Fibroblast of lung (primary cell): Measurements from ENCODE around the gene TRNP1. TPM values are rescaled to one million over a fixed set of nuclear protein-coding genes. Genes with fewer than 3 reads are reported as not detected.

Experiments used
- DNase-seq, 2 donors: peaks; one replicate each; pipeline versions ENCODE4 v3.0.0 to v3.0.0-alpha.2; 2010; ENCODE audit warnings: low read depth in 2 of 2
- H2AFZ ChIP-seq: 2 replicates; pipeline ENCODE4 v1.5.1; 2012; ENCODE audit warnings: low read length, control low read depth, inconsistent platforms
- H3K27ac ChIP-seq: 2 replicates; pipeline ENCODE4 v1.5.1; 2011; ENCODE audit warnings: low read length, control low read depth; ENCODE audit not compliant: insufficient read depth
- H3K27me3 ChIP-seq: 2 replicates; pipeline ENCODE4 v1.5.1; 2011; ENCODE audit warnings: mild to moderate bottlenecking, low read length; ENCODE audit not compliant: control insufficient read depth, insufficient read depth
- H3K36me3 ChIP-seq: 2 replicates; pipeline ENCODE4 v1.5.1; 2011; ENCODE audit warnings: low read length; ENCODE audit not compliant: control insufficient read depth, insufficient read depth
- H3K4me1 ChIP-seq: 2 replicates; pipeline ENCODE4 v1.5.1; 2011; ENCODE audit warnings: low read length; ENCODE audit not compliant: control insufficient read depth, insufficient read depth; ENCODE audit errors: extremely low read depth
- H3K4me2 ChIP-seq: 2 replicates; pipeline ENCODE4 v1.5.1; 2011; ENCODE audit warnings: low read length, control low read depth; ENCODE audit not compliant: insufficient read depth; ENCODE audit errors: extremely low read depth
- H3K4me3 ChIP-seq, 4 experiments: fragments of 200-600 bp in 1 of 4; sonication (generic) in 1 of 4; replicated peaks in 1 of 4; 2 replicates each; pipeline ENCODE4 v1.5.1; 2011 to 2016; ENCODE audit warnings: low read length in 4 of 4, low read depth in 3 of 4, mild to moderate bottlenecking in 3 of 4, control low read depth in 2 of 4, inconsistent platforms in 1 of 4, mixed read lengths in 1 of 4; ENCODE audit not compliant: insufficient read depth in 1 of 4; ENCODE audit errors: control extremely low read depth in 1 of 4
- H3K79me2 ChIP-seq: 2 replicates; pipeline ENCODE4 v1.5.1; 2012; ENCODE audit warnings: mild to moderate bottlenecking, low read length, inconsistent platforms; ENCODE audit not compliant: control insufficient read depth, insufficient read depth
- H3K9ac ChIP-seq: 2 replicates; pipeline ENCODE4 v1.5.1; 2011; ENCODE audit warnings: mild to moderate bottlenecking, low read length, control low read depth; ENCODE audit not compliant: insufficient read depth
- H3K9me3 ChIP-seq: 2 replicates; pipeline ENCODE4 v1.5.1; 2012; ENCODE audit warnings: low read depth, low read length; ENCODE audit not compliant: control insufficient read depth, insufficient read depth
- H4K20me1 ChIP-seq: 2 replicates; pipeline ENCODE4 v1.5.1; 2011; ENCODE audit warnings: low read length; ENCODE audit not compliant: control insufficient read depth, insufficient read depth; ENCODE audit errors: extremely low read depth
- EZH2 ChIP-seq: IDR thresholded peaks from 2 replicates; pipeline ENCODE4 v1.5.1; 2012; ENCODE audit warnings: low read length, control low read depth, mild to moderate bottlenecking; ENCODE audit errors: missing control alignments
- polyA plus RNA-seq, 2 donors: library from polyadenylated mRNA; depleted of rRNA in 1 of 2; stranded (reverse) in 1 of 2; unstranded in 1 of 2; fragments of >200 nt; gene quantifications; 2 replicates each; pipeline ENCODE4 v1.2.1, GENCODE V29; 2011 to 2012; ENCODE audit warnings: missing spikeins in 1 of 2
- total RNA-seq: library from RNA; depleted of rRNA; stranded (reverse); fragments of >200 nt; gene quantifications from 2 replicates; pipeline ENCODE4 v1.2.1, GENCODE V29; 2014
- TF ChIP-seq, protein P1 (sequence below), 2 donors: IDR thresholded peaks in 1 of 2; conservative IDR thresholded peaks in 1 of 2; 1 replicate in 1 of 2; 2 replicates in 1 of 2; pipeline ENCODE4 v1.5.1; 2011 to 2012; ENCODE audit warnings: low read length in 2 of 2, control low read depth in 1 of 2, inconsistent platforms in 1 of 2, low read depth in 1 of 2, mild to moderate bottlenecking in 1 of 2

TRNP1 gene
- total and polyA plus RNA-seq, 2 donors (not counting 1 experiment from before 2014, with no cell fraction given) = 16.2 to 32.6 TPM

DNA sequence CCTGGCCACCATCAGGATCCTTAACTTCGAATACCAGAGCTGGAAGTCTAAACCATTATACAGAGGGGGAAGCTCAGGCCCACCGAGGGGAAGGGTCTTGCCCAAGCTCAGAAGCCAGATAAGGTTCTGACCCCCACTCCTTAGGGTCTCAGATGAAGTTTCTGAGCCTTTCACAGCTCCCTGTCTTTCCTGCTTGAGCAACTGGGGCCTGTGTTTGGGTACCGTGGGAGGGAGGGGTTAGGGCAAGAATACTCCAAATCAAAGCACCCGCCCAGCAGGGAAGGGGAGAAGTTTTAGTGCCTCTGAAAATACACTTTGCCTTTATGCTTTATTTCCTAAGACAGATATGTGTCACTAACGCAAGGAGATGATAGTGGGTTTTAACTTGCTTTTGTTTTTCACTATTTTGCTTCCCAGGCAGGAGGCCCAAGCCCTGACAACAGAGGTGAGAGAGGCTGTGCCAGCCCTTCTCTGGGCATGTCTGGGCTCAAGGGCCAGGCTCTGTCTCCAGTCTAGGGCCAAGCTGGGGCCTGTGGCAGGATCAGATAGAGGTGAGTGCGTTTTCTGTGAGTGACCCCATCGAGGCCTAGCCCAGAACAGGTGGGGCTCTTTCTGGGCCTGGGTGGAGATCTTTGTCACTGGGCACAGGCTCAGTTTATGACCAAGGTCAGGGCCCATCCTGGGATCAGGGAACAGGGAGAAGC is 39.7 kb downstream of the TRNP1 start:
- H3K36me3 ChIP-seq = no peaks in the 10 kb centered on the region
- TF ChIP-seq, protein P1, sequence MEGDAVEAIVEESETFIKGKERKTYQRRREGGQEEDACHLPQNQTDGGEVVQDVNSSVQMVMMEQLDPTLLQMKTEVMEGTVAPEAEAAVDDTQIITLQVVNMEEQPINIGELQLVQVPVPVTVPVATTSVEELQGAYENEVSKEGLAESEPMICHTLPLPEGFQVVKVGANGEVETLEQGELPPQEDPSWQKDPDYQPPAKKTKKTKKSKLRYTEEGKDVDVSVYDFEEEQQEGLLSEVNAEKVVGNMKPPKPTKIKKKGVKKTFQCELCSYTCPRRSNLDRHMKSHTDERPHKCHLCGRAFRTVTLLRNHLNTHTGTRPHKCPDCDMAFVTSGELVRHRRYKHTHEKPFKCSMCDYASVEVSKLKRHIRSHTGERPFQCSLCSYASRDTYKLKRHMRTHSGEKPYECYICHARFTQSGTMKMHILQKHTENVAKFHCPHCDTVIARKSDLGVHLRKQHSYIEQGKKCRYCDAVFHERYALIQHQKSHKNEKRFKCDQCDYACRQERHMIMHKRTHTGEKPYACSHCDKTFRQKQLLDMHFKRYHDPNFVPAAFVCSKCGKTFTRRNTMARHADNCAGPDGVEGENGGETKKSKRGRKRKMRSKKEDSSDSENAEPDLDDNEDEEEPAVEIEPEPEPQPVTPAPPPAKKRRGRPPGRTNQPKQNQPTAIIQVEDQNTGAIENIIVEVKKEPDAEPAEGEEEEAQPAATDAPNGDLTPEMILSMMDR (conservative IDR thresholded peaks at IDR 0.05 in 1 of 2, IDR thresholded peaks at IDR 0.05 in 1 of 2; ENCODE audit: low read depth in 1 of 2, low read length in 2 of 2) = no peak
- TF ChIP-seq EZH2 = no peak
- no peaks in the 10 kb centered on the region for H3K9me3 ChIP-seq
- H3K9ac ChIP-seq = no peak overlapping the region
- no peak overlapping the region for H3K4me3 ChIP-seq
- no peaks in the 10 kb centered on the region for H3K79me2 ChIP-seq
- peaks cover 7% of the 10 kb centered on the region for H3K4me1 ChIP-seq
- H3K27ac ChIP-seq = no peak overlapping the region
- H3K4me2 ChIP-seq = no peak overlapping the region
- no peaks in the 10 kb centered on the region for H3K27me3 ChIP-seq
- no peak for DNase-seq
- H4K20me1 ChIP-seq = no peaks in the 10 kb centered on the region
- H2AFZ ChIP-seq = no peak overlapping the region

DNA sequence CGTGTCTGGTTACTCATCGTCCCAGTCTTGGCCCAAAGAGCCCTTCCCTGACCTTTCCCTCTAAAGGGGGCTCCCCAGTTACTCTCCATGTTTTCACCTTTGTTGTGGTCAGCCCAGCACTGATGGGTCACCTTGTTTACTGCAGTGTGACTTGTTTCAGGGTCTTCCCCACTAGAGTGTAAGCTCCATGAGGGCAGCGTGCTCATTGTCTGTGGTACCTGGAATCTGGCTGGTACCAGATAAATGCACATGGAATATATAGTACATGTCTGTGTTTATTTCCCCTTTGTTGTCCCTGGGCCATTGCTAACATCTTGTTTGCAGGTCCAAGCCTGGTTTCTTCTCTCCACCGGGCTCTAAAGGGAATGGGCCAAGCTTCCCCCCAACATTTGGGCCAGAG is 41.9 kb downstream of the TRNP1 start:
- H3K4me2 ChIP-seq = no peak overlapping the region
- no peaks in the 10 kb centered on the region for H3K9me3 ChIP-seq
- no peaks in the 10 kb centered on the region for H3K36me3 ChIP-seq
- no peaks in the 10 kb centered on the region for H4K20me1 ChIP-seq
- TF ChIP-seq, protein P1 (conservative IDR thresholded peaks at IDR 0.05 in 1 of 2, IDR thresholded peaks at IDR 0.05 in 1 of 2; ENCODE audit: low read depth in 1 of 2, low read length in 2 of 2) = no peak
- TF ChIP-seq EZH2 = no peak
- no peaks in the 10 kb centered on the region for H3K79me2 ChIP-seq
- no peak overlapping the region for H3K4me3 ChIP-seq
- H3K27ac ChIP-seq = no peak overlapping the region
- no peak overlapping the region for H2AFZ ChIP-seq
- no peaks in the 10 kb centered on the region for H3K27me3 ChIP-seq
- no peak for DNase-seq
- H3K9ac ChIP-seq = no peak overlapping the region
- peaks cover 7% of the 10 kb centered on the region for H3K4me1 ChIP-seq

DNA sequence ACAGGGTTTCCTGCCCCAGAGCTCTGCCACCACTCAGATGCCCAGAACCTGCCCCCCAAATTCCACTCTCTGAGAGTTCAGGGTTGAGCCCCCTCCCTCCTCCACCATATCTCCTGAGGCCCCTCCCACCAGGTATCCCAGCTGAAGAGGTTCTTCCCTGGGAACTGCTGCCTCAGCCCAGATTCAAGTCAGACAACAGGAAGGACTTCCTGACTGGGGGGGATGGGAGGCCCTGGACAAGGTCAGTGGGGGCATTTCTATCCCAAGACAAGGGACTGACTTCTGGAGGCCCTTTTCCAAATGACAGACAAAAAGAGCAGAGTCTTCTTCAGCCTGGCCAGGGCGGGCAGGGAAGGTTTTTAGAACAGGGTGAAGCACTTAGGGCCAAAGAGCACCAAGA is 43.2 kb downstream of the TRNP1 start:
- Histone ChIP-seq H3K79me2 (no peaks in the 10 kb centered on the region), H3K27ac (no peak overlapping the region), H3K27me3 (no peaks in the 10 kb centered on the region), H3K9ac (no peak overlapping the region), H3K4me1 (peaks cover 2% of the 10 kb centered on the region), H3K9me3 (no peaks in the 10 kb centered on the region), H3K4me3 (no peak overlapping the region), H3K4me2 (no peak overlapping the region), H2AFZ (no peak overlapping the region), H3K36me3 (no peaks in the 10 kb centered on the region), H4K20me1 (no peaks in the 10 kb centered on the region)
- no peak for DNase-seq
- no peak for TF ChIP-seq EZH2
- TF ChIP-seq, protein P1 (conservative IDR thresholded peaks at IDR 0.05 in 1 of 2, IDR thresholded peaks at IDR 0.05 in 1 of 2; ENCODE audit: low read depth in 1 of 2, low read length in 2 of 2) = no peak
